A673 (cell line): ENCODE measurements around the gene CA6.

Source experiments
- CTCF ChIP-seq: fragments of 300-800, 200-600 bp; sonication (generic); conservative IDR thresholded peaks from 2 replicates; pipeline ENCODE4 v1.5.1; 2017; ENCODE audit warnings: low read depth, mild to moderate bottlenecking, antibody characterized with exemption, low read length, moderate library complexity, mixed read lengths
- EZH2 ChIP-seq: fragments of 200-600 bp; sonication (generic); IDR thresholded peaks from 2 replicates; pipeline ENCODE4 v1.6.1; 2017; ENCODE audit warnings: borderline replicate concordance, low read depth, mild to moderate bottlenecking, mixed read lengths, antibody characterized with exemption, low read length; ENCODE audit not compliant: poor library complexity, severe bottlenecking

GRCh38 chr1:8992936-8993687, 47.4 kb downstream of the CA6 start:
- TF ChIP-seq CTCF (peak; percentile 42), EZH2 (no peak)
